K562 (cell line): ENCODE data around the gene ARHGAP9. TPM values are rescaled to one million over a fixed set of nuclear protein-coding genes. Genes with fewer than 3 reads are reported as not detected.

Experiments
- ATAC-seq: fragments of 200-7000 bp; cut with Tn5 transposase; 3 replicates; pipeline ENCODE4 v1.9.1; 2020; ENCODE audit warnings: moderate library complexity
- BruUV-seq: library from RNA; stranded (reverse); fragments of 400-500 nt; replicated peaks from 2 replicates; lab custom pipeline; 2021; lab: Mats Ljungman, UMichigan
- CTCF ChIA-PET: fragments of 300-600 bp; formaldehyde crosslinking; extraction: SDS; loops from one replicate; lab custom pipeline; 2021; ENCODE audit warnings: low intra/inter-chr PET ratio; lab: Yijun Ruan, JAX
- POLR2A ChIA-PET: fragments of 300-600, 350-650 bp; sonication (Branson Sonifier 250); formaldehyde crosslinking; extraction: SDS; loops from one replicate; lab custom pipeline; 2021; ENCODE audit warnings: antibody characterized with exemption, inconsistent platforms; lab: Yijun Ruan, JAX
- DNase-seq, 4 experiments: peaks; one replicate each; pipeline versions ENCODE4 v3.0.0 to v3.0.0-alpha.2; 2011 to 2018; ENCODE audit warnings: low spot score in 3 of 4, mixed read lengths in 3 of 4; ENCODE audit errors: extremely low read depth in 1 of 4
- FAIRE-seq: peaks from 2 replicates; lab custom pipeline; 2011; peaks lifted over from hg19 to GRCh38; lab: Jason Lieb, UNC
- H2AFZ ChIP-seq: 2 replicates; pipeline ENCODE4 v1.6.0; 2011; ENCODE audit warnings: low read depth, low read length, control low read depth, inconsistent platforms
- H3K27ac ChIP-seq: fragments of 200-600 bp; 3 replicates; pipeline ENCODE4 v1.8.0; 2011; ENCODE audit warnings: low read depth, mild to moderate bottlenecking, control low read depth, inconsistent platforms, low read length, moderate library complexity, mixed read lengths; ENCODE audit errors: extremely low read depth
- H3K27me3 ChIP-seq, 2 experiments: fragments of 300-600 bp in 1 of 2; 2 replicates in 1 of 2; 3 replicates in 1 of 2; pipeline versions ENCODE4 v1.6.0 to v1.8.0; 2011; ENCODE audit warnings: inconsistent platforms in 2 of 2, low read length in 2 of 2, mild to moderate bottlenecking in 1 of 2, mixed read lengths in 1 of 2, moderate library complexity in 1 of 2; ENCODE audit not compliant: control insufficient read depth in 2 of 2, insufficient read depth in 2 of 2
- H3K36me3 ChIP-seq: fragments of 300-600 bp; 3 replicates; pipeline ENCODE4 v1.8.0; 2011; ENCODE audit warnings: mild to moderate bottlenecking, low read length, inconsistent platforms; ENCODE audit not compliant: control insufficient read depth, insufficient read depth
- H3K4me1 ChIP-seq, 2 experiments: fragments of 200-600 bp in 1 of 2; replicated peaks in 1 of 2; 2 replicates in 1 of 2; 3 replicates in 1 of 2; pipeline versions ENCODE4 v1.5.1 to v1.8.0; 2011; ENCODE audit warnings: inconsistent platforms in 2 of 2, low read length in 2 of 2, mild to moderate bottlenecking in 1 of 2, mixed read lengths in 1 of 2, moderate library complexity in 1 of 2; ENCODE audit not compliant: control insufficient read depth in 2 of 2, insufficient read depth in 2 of 2
- H3K4me2 ChIP-seq: 2 replicates; pipeline ENCODE4 v1.6.1; 2011; ENCODE audit warnings: low read length, control low read depth, inconsistent platforms, mixed read lengths; ENCODE audit not compliant: insufficient read depth
- H3K4me3 ChIP-seq: fragments of 200-600 bp; sonication (generic), shearing (Covaris generic); 2 replicates; pipeline ENCODE4 v1.5.1; 2016; ENCODE audit warnings: control low read depth, inconsistent platforms
- H3K79me2 ChIP-seq: fragments of 200-600 bp; 3 replicates; pipeline ENCODE4 v1.8.0; 2011; ENCODE audit warnings: low read length, inconsistent platforms; ENCODE audit not compliant: control insufficient read depth, insufficient read depth
- H3K9ac ChIP-seq, 2 experiments: 2 replicates each; pipeline versions ENCODE4 v1.6.0 to v1.6.1; 2011; ENCODE audit warnings: low read depth in 2 of 2, low read length in 2 of 2, control low read depth in 1 of 2, inconsistent platforms in 1 of 2, mild to moderate bottlenecking in 1 of 2, mixed read lengths in 1 of 2; ENCODE audit not compliant: insufficient read depth in 1 of 2
- H3K9me1 ChIP-seq: one replicate; pipeline ENCODE4 v1.6.0; 2011; ENCODE audit warnings: inconsistent platforms, mild to moderate bottlenecking, low read length, moderate library complexity; ENCODE audit not compliant: control insufficient read depth, insufficient read depth
- H3K9me3 ChIP-seq: replicated peaks from 2 replicates; pipeline ENCODE4 v1.5.1; 2011; ENCODE audit warnings: low read depth, low read length, inconsistent platforms; ENCODE audit not compliant: control insufficient read depth, insufficient read depth
- H4K20me1 ChIP-seq: replicated peaks from 2 replicates; pipeline ENCODE4 v1.6.1; 2011; ENCODE audit warnings: low read length, inconsistent platforms, mixed read lengths; ENCODE audit not compliant: control insufficient read depth, insufficient read depth
- BRF1 ChIP-seq: IDR thresholded peaks from 3 replicates; pipeline ENCODE4 v1.6.1; 2011; ENCODE audit warnings: borderline replicate concordance, mild to moderate bottlenecking; ENCODE audit not compliant: insufficient read length; ENCODE audit errors: extremely low read depth
- FOXJ2 ChIP-seq: fragments of 200-800 bp; sonication (Bioruptor generic); IDR thresholded peaks from 2 replicates; pipeline ENCODE4 v1.6.1; 2016; ENCODE audit warnings: missing genetic modification characterization, missing compliant biosample characterization
- FOXM1 ChIP-seq, 2 experiments: fragments of 450-650 bp in 1 of 2; sonication (generic) in 1 of 2; formaldehyde crosslinking in 1 of 2; IDR thresholded peaks; 2 replicates each; pipeline versions ENCODE4 v1.6.1 to v1.9.0; 2017 to 2022; ENCODE audit warnings: low read depth in 2 of 2, mild to moderate bottlenecking in 2 of 2, missing genetic modification reagents in 1 of 2, moderate library complexity in 1 of 2
- ILF3 ChIP-seq: fragments of 450-650 bp; IDR thresholded peaks from 2 replicates; pipeline ENCODE4 v1.6.1; 2018; ENCODE audit warnings: antibody characterized with exemption, mild to moderate bottlenecking, moderate library complexity, borderline replicate concordance
- MAZ ChIP-seq, 2 experiments: fragments of 450-650 bp in 1 of 2; sonication (generic) in 1 of 2; formaldehyde crosslinking; IDR thresholded peaks in 1 of 2; conservative IDR thresholded peaks in 1 of 2; 2 replicates each; pipeline versions ENCODE4 v1.4.0 to v1.5.0; 2020; ENCODE audit warnings: mild to moderate bottlenecking in 1 of 2, missing genetic modification reagents in 1 of 2
- MECOM ChIP-seq: fragments of 250-450 bp; sonication (Bioruptor Pico); IDR thresholded peaks from 2 replicates; pipeline ENCODE4 v1.8.0; 2022; ENCODE audit warnings: inconsistent platforms
- NFE2L1 ChIP-seq: fragments of 450-650 bp; IDR thresholded peaks from 2 replicates; pipeline ENCODE4 v1.6.1; 2016; ENCODE audit warnings: missing genetic modification characterization, low read depth, mild to moderate bottlenecking, missing compliant biosample characterization, moderate library complexity, borderline replicate concordance
- RBFOX2 ChIP-seq: fragments of 200-400 bp; formaldehyde crosslinking; IDR thresholded peaks from 2 replicates; pipeline ENCODE4 v1.6.1; 2017; ENCODE audit warnings: low read depth, mild to moderate bottlenecking, low read length, moderate library complexity
- RNF2 ChIP-seq: sonication (generic); IDR thresholded peaks from 2 replicates; pipeline ENCODE4 v1.6.1; 2016
- WGBS: fragments of 100-300 bp; shearing (Covaris generic); methylation state at CpG from one replicate; pipeline ENCODE4 v1.1.6; 2016; ENCODE audit warnings: low coverage, mixed read lengths; ENCODE audit not compliant: insufficient coverage; ENCODE audit errors: missing lambda C conversion rate; 5-methylcytosine and 5-hydroxymethylcytosine counted together
- in situ Hi-C: fragments of 300-500 bp; cut with MboI; formaldehyde crosslinking; loops from 4 replicates; pipeline ENCODE4 v1.15.0; 2018; ENCODE audit warnings: inconsistent platforms, mixed read lengths
- intact Hi-C: fragments of 100-400 bp; cut with micrococcal nuclease; formaldehyde crosslinking; loops from 2 replicates; pipeline ENCODE4 v1.14.2; 2022
- polyA plus RNA-seq, 8 experiments: library from polyadenylated mRNA; depleted of rRNA in 4 of 8; stranded (reverse) in 5 of 8; unstranded in 3 of 8; fragments of >200 nt; fragmentation: Nextera tagmentation in 2 of 8; fragmentation: Illumina TruSeq in 1 of 8; extraction: Ambion mirVana in 2 of 8; extraction: Trizol in 1 of 8; gene quantifications; 2 replicates each; pipeline versions ENCODE4 v1.2.1 to v1.2.3, GENCODE V29; 2011 to 2014; ENCODE audit warnings: inconsistent platforms in 1 of 8, missing spikeins in 1 of 8
- total RNA-seq, 7 experiments: library from RNA; depleted of rRNA in 6 of 7; stranded (reverse); fragments of >200 nt in 6 of 7; fragmentation: Illumina TruSeq in 2 of 7; extraction: Trizol in 2 of 7; gene quantifications; 2 replicates each; pipeline versions ENCODE4 v1.2.1 to v1.2.3, GENCODE V29; 2011 to 2021; ENCODE audit warnings: low replicate concordance in 1 of 7
- TF ChIP-seq, protein P1 (sequence below), 2 experiments: fragments of 150-350 bp in 1 of 2; IDR thresholded peaks; 2 replicates each; pipeline ENCODE4 v1.6.1; 2012 to 2016; ENCODE audit warnings: low read depth in 2 of 2, low read length in 2 of 2, mild to moderate bottlenecking in 1 of 2, moderate library complexity in 1 of 2
- TF ChIP-seq, protein P2 (sequence below): sonication (generic); formaldehyde crosslinking; IDR thresholded peaks from 2 replicates; pipeline ENCODE4 v1.8.1; 2023; ENCODE audit warnings: mild to moderate bottlenecking, missing genetic modification reagents
- TF ChIP-seq, protein P3 (sequence below): fragments of 450-650 bp; formaldehyde crosslinking; IDR thresholded peaks from 2 replicates; pipeline ENCODE4 v1.4.0; 2022; ENCODE audit warnings: missing genetic modification characterization

ARHGAP9 gene
- total and polyA plus RNA-seq, 9 of the 15 experiments (the other 6 are each of a cell fraction or from before 2014, with no cell fraction given): 1.5 to 10.2 (median 5.1) TPM

DNA sequence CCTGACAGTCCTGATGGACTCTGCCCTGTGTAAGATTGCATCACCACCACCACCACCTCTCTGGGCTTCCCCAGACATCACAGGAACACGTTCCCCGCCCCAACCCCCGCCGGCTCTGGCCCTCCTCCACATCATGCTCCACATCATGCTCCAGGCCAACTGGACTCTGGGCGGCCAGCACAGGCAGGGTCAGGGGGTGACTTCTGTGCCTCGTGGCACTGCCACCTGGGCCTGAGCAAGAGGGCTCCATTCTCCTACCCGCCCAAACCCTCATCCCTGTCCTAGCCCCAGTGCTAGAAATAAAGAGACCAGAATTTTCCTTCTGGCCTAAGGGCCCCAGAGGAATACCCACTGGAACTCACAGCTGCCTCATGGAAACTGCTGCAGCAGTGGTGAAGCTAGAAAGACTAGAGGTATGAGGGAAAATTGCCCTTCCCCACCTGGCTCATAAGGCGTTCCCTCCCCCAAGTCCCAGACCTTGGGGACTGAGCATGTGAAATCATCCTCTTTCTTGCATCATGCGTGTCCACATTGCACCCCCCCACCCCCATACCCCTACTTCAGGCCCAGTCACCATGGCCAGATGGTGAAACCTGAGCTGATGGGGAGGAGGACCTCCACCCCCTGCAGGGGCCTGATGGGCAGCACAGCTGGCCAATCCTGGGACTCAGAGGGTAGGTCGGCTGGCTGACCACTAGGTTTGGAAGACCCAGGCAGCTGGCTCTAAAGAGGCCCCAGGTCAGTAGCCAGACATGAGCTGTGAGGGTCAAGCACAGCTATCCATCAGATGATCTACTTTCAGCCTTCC, 24.9 kb downstream of the ARHGAP9 start, which contains the start of gene INHBE:
INHBE (plus strand) TSS at position 742 of the 808 bp plus-strand sequence. CDS start 230 bp downstream, outside the sequence.
- H3K27ac ChIP-seq: peak within 1 kb of the TSS; percentile 81
- peak within 1 kb of the TSS; percentile 92 for H2AFZ ChIP-seq
- H3K4me2 ChIP-seq: peak within 1 kb of the TSS; percentile 91
- in situ Hi-C loops (loop anchor here (5.0 kb wide), 1 partner anchor 142 kb away; no protein-coding TSS in a partner anchor), intact Hi-C loops (loop anchor here (2.0 to 5.0 kb wide), 2 partner anchors 24 to 238 kb away; partner anchors contain the start of genes OS9 and R3HDM2)
- no peaks in the 10 kb centered on the region for H3K36me3 ChIP-seq
- TSS peak; percentile 25 for BruUV-seq
- DNase-seq: peak; percentile 76 to 90 (median 87)
- no peaks in the 10 kb centered on the region for H3K9me3 ChIP-seq
- peaks cover 41 to 50% of the 10 kb centered on the region in 2 experiments for H3K4me1 ChIP-seq
- H3K79me2 ChIP-seq: peaks cover 20% of the 10 kb centered on the region; the same call in 2 of the 3 replicates
- ChIA-PET CTCF (interaction anchor here (0.6 to 2.7 kb wide), 2 partner anchors 147 to 655 kb away, joined by 3 to 15 read pairs; no protein-coding TSS in a partner anchor), POLR2A (interaction anchor here (0.5 to 2.4 kb wide), 24 partner anchors 10 to 574 kb away, joined by 3 to 9 read pairs (median 4); partner anchors contain the start of gene DDIT3)
- H3K27me3 ChIP-seq: no peaks in the 10 kb centered on the region
- peak; percentile 81 for ATAC-seq
- H3K9me1 ChIP-seq: no peaks in the 10 kb centered on the region
- FAIRE-seq: no peak
- 10% methylated on average over 8 of the region's 10 CpGs for whole genome bisulfite sequencing
- H4K20me1 ChIP-seq: no peaks in the 10 kb centered on the region
- H3K9ac ChIP-seq: peak within 1 kb of the TSS; percentile 78 to 87
- H3K4me3 ChIP-seq: peak within 1 kb of the TSS; percentile 62; the same call in 1 of the 2 replicates
- peak; percentile 83 for TF ChIP-seq RNF2
- TF ChIP-seq NFE2L1 (tag): no peak
- TF ChIP-seq RBFOX2: peak; percentile 84
- peak; percentile 57; the same call in 1 of the 2 replicates for TF ChIP-seq MECOM (CRISPR knock-in tag)
- TF ChIP-seq, protein P1, sequence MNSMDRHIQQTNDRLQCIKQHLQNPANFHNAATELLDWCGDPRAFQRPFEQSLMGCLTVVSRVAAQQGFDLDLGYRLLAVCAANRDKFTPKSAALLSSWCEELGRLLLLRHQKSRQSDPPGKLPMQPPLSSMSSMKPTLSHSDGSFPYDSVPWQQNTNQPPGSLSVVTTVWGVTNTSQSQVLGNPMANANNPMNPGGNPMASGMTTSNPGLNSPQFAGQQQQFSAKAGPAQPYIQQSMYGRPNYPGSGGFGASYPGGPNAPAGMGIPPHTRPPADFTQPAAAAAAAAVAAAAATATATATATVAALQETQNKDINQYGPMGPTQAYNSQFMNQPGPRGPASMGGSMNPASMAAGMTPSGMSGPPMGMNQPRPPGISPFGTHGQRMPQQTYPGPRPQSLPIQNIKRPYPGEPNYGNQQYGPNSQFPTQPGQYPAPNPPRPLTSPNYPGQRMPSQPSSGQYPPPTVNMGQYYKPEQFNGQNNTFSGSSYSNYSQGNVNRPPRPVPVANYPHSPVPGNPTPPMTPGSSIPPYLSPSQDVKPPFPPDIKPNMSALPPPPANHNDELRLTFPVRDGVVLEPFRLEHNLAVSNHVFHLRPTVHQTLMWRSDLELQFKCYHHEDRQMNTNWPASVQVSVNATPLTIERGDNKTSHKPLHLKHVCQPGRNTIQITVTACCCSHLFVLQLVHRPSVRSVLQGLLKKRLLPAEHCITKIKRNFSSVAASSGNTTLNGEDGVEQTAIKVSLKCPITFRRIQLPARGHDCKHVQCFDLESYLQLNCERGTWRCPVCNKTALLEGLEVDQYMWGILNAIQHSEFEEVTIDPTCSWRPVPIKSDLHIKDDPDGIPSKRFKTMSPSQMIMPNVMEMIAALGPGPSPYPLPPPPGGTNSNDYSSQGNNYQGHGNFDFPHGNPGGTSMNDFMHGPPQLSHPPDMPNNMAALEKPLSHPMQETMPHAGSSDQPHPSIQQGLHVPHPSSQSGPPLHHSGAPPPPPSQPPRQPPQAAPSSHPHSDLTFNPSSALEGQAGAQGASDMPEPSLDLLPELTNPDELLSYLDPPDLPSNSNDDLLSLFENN (IDR thresholded peaks at IDR 0.05; ENCODE audit: low read depth in 2 of 2, low read length in 2 of 2): peak in 1 of 2 experiments; percentile 69; a peak in 1 of 4 replicates
- no peak for TF ChIP-seq BRF1
- TF ChIP-seq, protein P2, sequence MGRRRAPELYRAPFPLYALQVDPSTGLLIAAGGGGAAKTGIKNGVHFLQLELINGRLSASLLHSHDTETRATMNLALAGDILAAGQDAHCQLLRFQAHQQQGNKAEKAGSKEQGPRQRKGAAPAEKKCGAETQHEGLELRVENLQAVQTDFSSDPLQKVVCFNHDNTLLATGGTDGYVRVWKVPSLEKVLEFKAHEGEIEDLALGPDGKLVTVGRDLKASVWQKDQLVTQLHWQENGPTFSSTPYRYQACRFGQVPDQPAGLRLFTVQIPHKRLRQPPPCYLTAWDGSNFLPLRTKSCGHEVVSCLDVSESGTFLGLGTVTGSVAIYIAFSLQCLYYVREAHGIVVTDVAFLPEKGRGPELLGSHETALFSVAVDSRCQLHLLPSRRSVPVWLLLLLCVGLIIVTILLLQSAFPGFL (CRISPR knock-in tag): no peak
- peak; percentile 55 to 59; a peak in 3 of 4 replicates for TF ChIP-seq MAZ (CRISPR knock-in tag; conservative IDR thresholded peaks at IDR 0.05 in 1 of 2, IDR thresholded peaks at IDR 0.05 in 1 of 2)
- TF ChIP-seq ILF3: no peak
- no peak for TF ChIP-seq FOXM1 (IDR thresholded peaks at IDR 0.05; ENCODE audit: low read depth)
- no peak for TF ChIP-seq FOXM1 (CRISPR knock-in tag; IDR thresholded peaks at IDR 0.05; ENCODE audit: low read depth)
- peak; percentile 57; the same call in 1 of the 2 replicates for TF ChIP-seq FOXJ2 (tag)
- TF ChIP-seq, protein P3, sequence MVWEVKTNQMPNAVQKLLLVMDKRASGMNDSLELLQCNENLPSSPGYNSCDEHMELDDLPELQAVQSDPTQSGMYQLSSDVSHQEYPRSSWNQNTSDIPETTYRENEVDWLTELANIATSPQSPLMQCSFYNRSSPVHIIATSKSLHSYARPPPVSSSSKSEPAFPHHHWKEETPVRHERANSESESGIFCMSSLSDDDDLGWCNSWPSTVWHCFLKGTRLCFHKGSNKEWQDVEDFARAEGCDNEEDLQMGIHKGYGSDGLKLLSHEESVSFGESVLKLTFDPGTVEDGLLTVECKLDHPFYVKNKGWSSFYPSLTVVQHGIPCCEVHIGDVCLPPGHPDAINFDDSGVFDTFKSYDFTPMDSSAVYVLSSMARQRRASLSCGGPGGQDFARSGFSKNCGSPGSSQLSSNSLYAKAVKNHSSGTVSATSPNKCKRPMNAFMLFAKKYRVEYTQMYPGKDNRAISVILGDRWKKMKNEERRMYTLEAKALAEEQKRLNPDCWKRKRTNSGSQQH (CRISPR knock-in tag): peak; percentile 71
